Gastrocnemius medialis (tissue), 4 donors: ENCODE data around the gene PGLYRP3.

Experiments
- POLR2A ChIP-seq, 2 donors: fragments of 450-650 bp; IDR thresholded peaks; one replicate each; pipeline ENCODE4 v1.6.1; 2017; ENCODE audit warnings: antibody characterized with exemption in 2 of 2, mild to moderate bottlenecking in 2 of 2, moderate library complexity in 2 of 2
- TF ChIP-seq, protein P1 (sequence below), 5 experiments: fragments of 450-650 bp in 3 of 5; fragments of 200-600 bp in 2 of 5; sonication (generic) in 2 of 5; IDR thresholded peaks in 4 of 5; conservative IDR thresholded peaks in 1 of 5; 1 replicate in 4 of 5; 2 replicates in 1 of 5; pipeline ENCODE4 v1.5.1; 2016 to 2019; ENCODE audit warnings: antibody characterized with exemption in 5 of 5, mild to moderate bottlenecking in 3 of 5, moderate library complexity in 3 of 5

DNA sequence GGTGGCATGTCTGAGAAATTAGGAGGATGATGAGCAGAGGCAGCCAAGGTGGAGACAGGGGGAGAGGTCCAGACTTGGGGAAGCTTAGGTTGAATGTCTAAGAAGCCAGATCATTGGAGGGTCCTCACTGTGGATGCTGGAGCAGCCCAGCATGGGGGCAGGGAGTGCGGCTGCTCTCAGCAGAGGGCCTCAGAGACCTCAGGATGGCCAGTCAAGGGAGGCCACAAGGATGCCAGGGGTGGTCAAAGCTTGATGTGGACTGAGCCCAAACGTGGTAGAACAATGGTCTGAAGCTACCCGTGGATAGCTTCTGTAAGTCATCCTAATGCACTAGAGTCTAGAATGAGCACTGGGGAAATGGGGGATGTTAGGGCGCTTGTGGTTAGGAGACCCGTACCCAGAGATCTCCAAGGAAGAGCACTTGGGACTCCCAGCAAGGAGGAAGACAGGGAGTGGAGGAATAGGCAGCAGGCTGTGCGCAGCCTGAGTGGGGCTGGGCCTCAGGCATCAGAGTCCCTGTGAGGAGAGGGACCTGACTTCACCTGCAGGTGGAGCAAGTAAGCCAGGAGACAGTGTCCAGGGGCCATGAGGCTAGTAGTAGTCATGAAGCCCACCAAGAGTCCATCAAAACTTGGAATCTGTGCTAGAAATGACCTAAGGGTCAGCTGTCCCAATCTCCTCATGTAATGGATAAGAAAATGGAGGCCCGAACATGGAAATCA, 40.6 kb upstream of the PGLYRP3 start:
- TF ChIP-seq, protein P1, sequence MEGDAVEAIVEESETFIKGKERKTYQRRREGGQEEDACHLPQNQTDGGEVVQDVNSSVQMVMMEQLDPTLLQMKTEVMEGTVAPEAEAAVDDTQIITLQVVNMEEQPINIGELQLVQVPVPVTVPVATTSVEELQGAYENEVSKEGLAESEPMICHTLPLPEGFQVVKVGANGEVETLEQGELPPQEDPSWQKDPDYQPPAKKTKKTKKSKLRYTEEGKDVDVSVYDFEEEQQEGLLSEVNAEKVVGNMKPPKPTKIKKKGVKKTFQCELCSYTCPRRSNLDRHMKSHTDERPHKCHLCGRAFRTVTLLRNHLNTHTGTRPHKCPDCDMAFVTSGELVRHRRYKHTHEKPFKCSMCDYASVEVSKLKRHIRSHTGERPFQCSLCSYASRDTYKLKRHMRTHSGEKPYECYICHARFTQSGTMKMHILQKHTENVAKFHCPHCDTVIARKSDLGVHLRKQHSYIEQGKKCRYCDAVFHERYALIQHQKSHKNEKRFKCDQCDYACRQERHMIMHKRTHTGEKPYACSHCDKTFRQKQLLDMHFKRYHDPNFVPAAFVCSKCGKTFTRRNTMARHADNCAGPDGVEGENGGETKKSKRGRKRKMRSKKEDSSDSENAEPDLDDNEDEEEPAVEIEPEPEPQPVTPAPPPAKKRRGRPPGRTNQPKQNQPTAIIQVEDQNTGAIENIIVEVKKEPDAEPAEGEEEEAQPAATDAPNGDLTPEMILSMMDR (IDR thresholded peaks at IDR 0.05 in 4 of 5, conservative IDR thresholded peaks at IDR 0.05 in 1 of 5): peak in 1 of 5 experiments; percentile 32
- TF ChIP-seq POLR2A (IDR thresholded peaks at IDR 0.05): no peak
